Measurements from ENCODE around the gene EPB41L3.

- TF ChIP-seq POLR2A (IDR thresholded peaks at IDR 0.05): no peak
- TF ChIP-seq, protein P1, sequence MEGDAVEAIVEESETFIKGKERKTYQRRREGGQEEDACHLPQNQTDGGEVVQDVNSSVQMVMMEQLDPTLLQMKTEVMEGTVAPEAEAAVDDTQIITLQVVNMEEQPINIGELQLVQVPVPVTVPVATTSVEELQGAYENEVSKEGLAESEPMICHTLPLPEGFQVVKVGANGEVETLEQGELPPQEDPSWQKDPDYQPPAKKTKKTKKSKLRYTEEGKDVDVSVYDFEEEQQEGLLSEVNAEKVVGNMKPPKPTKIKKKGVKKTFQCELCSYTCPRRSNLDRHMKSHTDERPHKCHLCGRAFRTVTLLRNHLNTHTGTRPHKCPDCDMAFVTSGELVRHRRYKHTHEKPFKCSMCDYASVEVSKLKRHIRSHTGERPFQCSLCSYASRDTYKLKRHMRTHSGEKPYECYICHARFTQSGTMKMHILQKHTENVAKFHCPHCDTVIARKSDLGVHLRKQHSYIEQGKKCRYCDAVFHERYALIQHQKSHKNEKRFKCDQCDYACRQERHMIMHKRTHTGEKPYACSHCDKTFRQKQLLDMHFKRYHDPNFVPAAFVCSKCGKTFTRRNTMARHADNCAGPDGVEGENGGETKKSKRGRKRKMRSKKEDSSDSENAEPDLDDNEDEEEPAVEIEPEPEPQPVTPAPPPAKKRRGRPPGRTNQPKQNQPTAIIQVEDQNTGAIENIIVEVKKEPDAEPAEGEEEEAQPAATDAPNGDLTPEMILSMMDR (IDR thresholded peaks at IDR 0.05): no peak
Measured at GRCh38 chr18:5498452-5498851, 45.3 kb downstream of the EPB41L3 start.
